PC-3 (cell line): Measurements from ENCODE around the gene KSR1. TPM values are rescaled to one million over a fixed set of nuclear protein-coding genes. Genes with fewer than 3 reads are reported as not detected.

ENCODE experiments used
- ATAC-seq: fragments of 200-7000 bp; cut with Tn5 transposase; 2 replicates; pipeline ENCODE4 v1.9.1; 2020; ENCODE audit warnings: mild to moderate bottlenecking, moderate library complexity
- BruUV-seq: library from RNA; stranded (reverse); fragments of 400-500 nt; replicated peaks from 2 replicates; lab custom pipeline; 2021; lab: Mats Ljungman, UMichigan
- CTCF ChIA-PET: fragments of 300-600 bp; sonication (Branson Sonifier 250); formaldehyde crosslinking; loops from one replicate; lab custom pipeline; 2022; ENCODE audit warnings: antibody characterized with exemption; lab: Charles Lee
- POLR2A ChIA-PET: fragments of 300-600 bp; sonication (Branson Sonifier 250); formaldehyde crosslinking; loops from one replicate; lab custom pipeline; 2022; ENCODE audit warnings: antibody characterized with exemption; ENCODE audit not compliant: unreplicated experiment; lab: Charles Lee
- DNase-seq: peaks from one replicate; pipeline ENCODE4 v3.0.0-alpha.2; 2015
- H2AFZ ChIP-seq: fragments of 300-600 bp; sonication (generic); 2 replicates; pipeline ENCODE4 v1.6.0; 2016; ENCODE audit warnings: antibody characterized with exemption, low read length
- H3F3A ChIP-seq: fragments of 300-600 bp; sonication (generic); one replicate; pipeline ENCODE4 v1.6.0; 2017; ENCODE audit warnings: antibody characterized with exemption, low read length, control low read depth, mild to moderate bottlenecking; ENCODE audit not compliant: unreplicated experiment
- H3K27ac ChIP-seq: fragments of 300-600 bp; sonication (generic); 2 replicates; pipeline ENCODE4 v1.5.1; 2016; ENCODE audit warnings: mild to moderate bottlenecking, low read length
- H3K27me3 ChIP-seq: fragments of 300-600 bp; sonication (generic); 2 replicates; pipeline ENCODE4 v1.6.1; 2016; ENCODE audit warnings: low read length, mixed read lengths
- H3K36me3 ChIP-seq: fragments of 300-600 bp; sonication (generic); 2 replicates; pipeline ENCODE4 v1.6.1; 2016; ENCODE audit warnings: low read depth, mixed run types, low read length, mixed read lengths
- H3K4me1 ChIP-seq: fragments of 300-600 bp; sonication (generic); 2 replicates; pipeline ENCODE4 v1.5.1; 2016; ENCODE audit warnings: low read length; ENCODE audit not compliant: insufficient read depth
- H3K4me2 ChIP-seq: fragments of 300-600 bp; sonication (generic); 2 replicates; pipeline ENCODE4 v1.6.0; 2016; ENCODE audit warnings: low read length
- H3K4me3 ChIP-seq: fragments of 300-600 bp; sonication (generic); 2 replicates; pipeline ENCODE4 v1.5.1; 2016; ENCODE audit warnings: mild to moderate bottlenecking, low read length, mixed read lengths
- H3K79me2 ChIP-seq: fragments of 300-600 bp; sonication (generic); 2 replicates; pipeline ENCODE4 v1.6.1; 2017; ENCODE audit warnings: low read length, mixed read lengths
- H3K9ac ChIP-seq: fragments of 300-600 bp; sonication (generic); 2 replicates; pipeline ENCODE4 v1.6.0; 2016; ENCODE audit warnings: mild to moderate bottlenecking, low read length
- H3K9me2 ChIP-seq: fragments of 300-600 bp; sonication (generic); replicated peaks from 2 replicates; pipeline ENCODE4 v1.6.1; 2016; ENCODE audit warnings: mixed run types, low read length, mixed read lengths
- H3K9me3 ChIP-seq: fragments of 300-600 bp; sonication (generic); 2 replicates; pipeline ENCODE4 v1.6.1; 2016; ENCODE audit warnings: low read length, mixed read lengths
- H4K20me1 ChIP-seq: fragments of 300-600 bp; sonication (generic); 2 replicates; pipeline ENCODE4 v1.6.1; 2016; ENCODE audit warnings: low read length, mixed read lengths
- EZH2 ChIP-seq: fragments of 300-600 bp; sonication (generic); IDR thresholded peaks from one replicate; pipeline ENCODE4 v1.6.1; 2017; ENCODE audit warnings: antibody characterized with exemption, mild to moderate bottlenecking, low read length; ENCODE audit not compliant: unreplicated experiment
- EZH2phosphoT487 ChIP-seq: fragments of 300-600 bp; sonication (generic); IDR thresholded peaks from 2 replicates; pipeline ENCODE4 v1.6.1; 2018; ENCODE audit warnings: mild to moderate bottlenecking, antibody characterized with exemption, low read length, borderline replicate concordance
- intact Hi-C: fragments of 100-400 bp; cut with micrococcal nuclease; formaldehyde crosslinking; loops from 2 replicates; pipeline ENCODE4 v1.9.0; 2023
- total RNA-seq: library from RNA; depleted of rRNA; stranded (reverse); fragments of >200 nt; gene quantifications from 2 replicates; pipeline ENCODE4 v1.2.3, GENCODE V29; 2014
- TF ChIP-seq, protein P1 (sequence below): fragments of 300-600 bp; sonication (generic); conservative IDR thresholded peaks from 2 replicates; pipeline ENCODE4 v1.5.1; 2017; ENCODE audit warnings: antibody characterized with exemption, low read depth, mild to moderate bottlenecking, low read length

KSR1 gene
- total RNA-seq, 1 experiment from 2014 or later: 1.0 TPM

DNA sequence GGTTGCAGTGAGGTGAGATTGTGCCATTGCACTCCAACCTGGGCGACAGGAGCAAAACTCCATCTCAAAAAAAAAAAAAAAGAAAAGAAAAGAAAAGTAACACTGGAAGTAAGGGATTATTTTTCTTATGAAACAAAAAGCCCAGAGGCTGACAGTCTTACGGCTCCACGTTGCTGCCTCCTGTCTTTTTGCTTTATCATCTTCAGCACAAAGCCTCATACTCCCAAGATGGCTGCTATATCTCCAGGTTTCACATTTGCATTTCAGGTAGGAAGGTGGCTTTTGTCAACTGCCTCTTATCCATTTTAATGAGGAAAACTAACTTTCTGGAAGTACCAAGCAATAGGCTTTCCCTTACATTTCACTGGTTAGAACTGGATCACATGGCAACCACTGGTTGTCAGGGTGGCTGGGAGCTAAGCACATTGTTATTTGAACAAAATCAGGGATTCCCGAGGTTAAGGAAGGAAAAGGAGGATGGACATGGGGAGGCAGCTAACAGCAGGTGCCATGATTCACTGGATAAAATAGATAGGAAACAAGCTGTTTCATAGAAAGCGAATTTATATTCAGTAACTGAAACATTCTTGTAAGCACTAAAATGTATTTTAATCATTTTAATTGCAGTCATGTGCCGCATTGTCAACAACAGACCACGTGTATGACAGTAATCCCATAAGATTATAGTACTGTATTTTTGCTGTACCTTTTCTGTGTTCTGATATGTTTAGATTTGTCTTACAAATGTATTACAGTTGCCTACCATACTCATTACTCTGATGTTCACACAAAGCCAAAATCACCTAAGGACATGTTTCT is 58.6 kb downstream of the KSR1 start:
- no peak overlapping the region for H3K4me2 ChIP-seq
- no peaks in the 10 kb centered on the region for H3F3A ChIP-seq
- no peak for ATAC-seq
- H2AFZ ChIP-seq: no peak overlapping the region
- no peaks in the 10 kb centered on the region for H4K20me1 ChIP-seq
- no peak for TF ChIP-seq EZH2phosphoT487
- no peak for TF ChIP-seq EZH2
- TF ChIP-seq, protein P1, sequence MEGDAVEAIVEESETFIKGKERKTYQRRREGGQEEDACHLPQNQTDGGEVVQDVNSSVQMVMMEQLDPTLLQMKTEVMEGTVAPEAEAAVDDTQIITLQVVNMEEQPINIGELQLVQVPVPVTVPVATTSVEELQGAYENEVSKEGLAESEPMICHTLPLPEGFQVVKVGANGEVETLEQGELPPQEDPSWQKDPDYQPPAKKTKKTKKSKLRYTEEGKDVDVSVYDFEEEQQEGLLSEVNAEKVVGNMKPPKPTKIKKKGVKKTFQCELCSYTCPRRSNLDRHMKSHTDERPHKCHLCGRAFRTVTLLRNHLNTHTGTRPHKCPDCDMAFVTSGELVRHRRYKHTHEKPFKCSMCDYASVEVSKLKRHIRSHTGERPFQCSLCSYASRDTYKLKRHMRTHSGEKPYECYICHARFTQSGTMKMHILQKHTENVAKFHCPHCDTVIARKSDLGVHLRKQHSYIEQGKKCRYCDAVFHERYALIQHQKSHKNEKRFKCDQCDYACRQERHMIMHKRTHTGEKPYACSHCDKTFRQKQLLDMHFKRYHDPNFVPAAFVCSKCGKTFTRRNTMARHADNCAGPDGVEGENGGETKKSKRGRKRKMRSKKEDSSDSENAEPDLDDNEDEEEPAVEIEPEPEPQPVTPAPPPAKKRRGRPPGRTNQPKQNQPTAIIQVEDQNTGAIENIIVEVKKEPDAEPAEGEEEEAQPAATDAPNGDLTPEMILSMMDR: no peak
- H3K36me3 ChIP-seq: no peaks in the 10 kb centered on the region
- no peak for DNase-seq
- ChIA-PET CTCF (no interaction called here), POLR2A (no interaction called here)
- no peak overlapping the region for H3K4me3 ChIP-seq
- no peaks in the 10 kb centered on the region for H3K9me3 ChIP-seq
- no peaks in the 10 kb centered on the region for H3K27me3 ChIP-seq
- no TSS peak for BruUV-seq
- H3K9ac ChIP-seq: no peak overlapping the region
- H3K4me1 ChIP-seq: no peaks in the 10 kb centered on the region
- H3K27ac ChIP-seq: no peak overlapping the region
- no peaks in the 10 kb centered on the region for H3K79me2 ChIP-seq
- no peaks in the 10 kb centered on the region for H3K9me2 ChIP-seq
- intact Hi-C loops: no loop called here

DNA sequence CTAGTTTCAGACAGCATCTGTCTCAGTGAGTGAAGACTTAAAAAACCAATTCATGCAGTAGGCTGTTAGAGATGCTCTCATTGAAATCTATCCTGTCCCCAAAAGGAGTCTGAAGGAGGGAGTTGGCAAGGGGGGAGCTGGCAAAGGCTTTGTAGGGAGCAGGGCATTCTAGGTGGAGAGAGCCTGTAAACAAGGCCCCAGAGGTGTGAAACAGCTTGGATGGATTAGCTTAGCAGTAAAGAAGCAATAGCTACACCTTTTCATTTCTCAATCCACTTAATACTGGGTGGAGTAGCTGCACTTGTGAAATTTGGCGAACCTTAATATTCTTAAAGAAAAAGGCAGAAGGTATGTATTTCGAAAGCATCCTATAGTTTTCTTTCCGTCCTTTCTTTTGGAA is 61.8 kb downstream of the KSR1 start:
- no peaks in the 10 kb centered on the region for H3K79me2 ChIP-seq
- no peak overlapping the region for H3K27ac ChIP-seq
- TF ChIP-seq EZH2: no peak
- no TSS peak for BruUV-seq
- H3K4me3 ChIP-seq: no peak overlapping the region
- H2AFZ ChIP-seq: no peak overlapping the region
- no peaks in the 10 kb centered on the region for H3K36me3 ChIP-seq
- H3K27me3 ChIP-seq: no peaks in the 10 kb centered on the region
- DNase-seq (no peak), ATAC-seq (no peak)
- H4K20me1 ChIP-seq: no peaks in the 10 kb centered on the region
- H3K4me2 ChIP-seq: no peak overlapping the region
- H3K4me1 ChIP-seq: no peaks in the 10 kb centered on the region
- CTCF ChIA-PET: no interaction called here
- no peaks in the 10 kb centered on the region for H3K9me3 ChIP-seq
- no peaks in the 10 kb centered on the region for H3K9me2 ChIP-seq
- intact Hi-C loops: no loop called here
- POLR2A ChIA-PET: no interaction called here
- H3K9ac ChIP-seq: no peak overlapping the region
- H3F3A ChIP-seq: no peaks in the 10 kb centered on the region

DNA sequence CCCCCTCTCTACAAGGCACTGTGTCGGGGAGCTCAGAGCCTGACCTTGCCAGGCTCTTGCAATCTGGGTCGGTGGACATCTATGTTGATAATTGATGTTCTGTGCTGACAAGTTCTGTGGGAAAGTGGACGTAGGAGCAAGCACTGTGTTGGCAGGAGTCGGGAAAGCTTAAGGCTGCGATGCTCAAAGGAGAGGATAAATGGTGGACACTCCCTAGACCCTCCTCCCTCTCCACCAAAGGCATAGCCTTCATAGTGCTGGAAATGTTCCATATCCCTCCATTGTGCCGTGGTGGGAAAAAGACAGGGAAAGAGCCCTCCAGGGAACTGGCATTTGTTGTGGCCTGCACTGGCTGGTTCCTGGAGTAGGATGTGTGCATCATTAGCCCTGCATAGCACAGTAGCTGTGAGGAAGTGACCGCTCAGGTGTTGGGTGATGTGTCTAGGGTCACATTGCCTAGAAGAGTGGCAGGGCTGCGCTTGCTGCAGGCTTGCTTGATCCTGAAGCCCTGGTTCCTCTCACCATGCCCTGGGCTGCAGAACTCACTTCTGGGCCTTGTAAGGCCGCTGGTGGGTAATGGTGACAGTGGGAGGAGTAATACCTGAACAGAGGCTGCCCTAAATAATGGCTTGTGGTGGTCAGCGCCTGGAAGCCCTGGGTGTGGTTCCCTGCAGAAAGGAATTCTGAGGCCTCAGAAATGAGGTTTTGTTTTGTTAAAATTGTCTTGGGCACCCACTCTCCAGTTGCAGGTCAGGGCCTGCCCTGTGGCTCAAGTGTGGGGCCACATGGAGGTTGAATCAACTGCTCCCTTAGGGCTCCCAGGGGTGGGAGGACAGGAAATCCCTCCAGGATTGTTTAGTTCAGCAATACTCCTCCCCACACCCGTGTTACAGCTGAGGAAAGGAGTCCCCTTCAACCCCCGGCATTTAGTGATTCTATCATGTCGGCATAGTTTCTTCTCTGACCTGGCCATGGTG is 62.6 kb downstream of the KSR1 start:
- TF ChIP-seq EZH2: no peak
- TF ChIP-seq, protein P1: no peak
- TF ChIP-seq EZH2phosphoT487: no peak
- no peak for DNase-seq
- no peak for ATAC-seq
- no peaks in the 10 kb centered on the region for H3K79me2 ChIP-seq
- no peaks in the 10 kb centered on the region for H3K9me3 ChIP-seq
- ChIA-PET POLR2A (no interaction called here), CTCF (no interaction called here)
- no peak overlapping the region for H2AFZ ChIP-seq
- no peaks in the 10 kb centered on the region for H3F3A ChIP-seq
- H3K4me2 ChIP-seq: no peak overlapping the region
- no peak overlapping the region for H3K4me3 ChIP-seq
- H3K9ac ChIP-seq: no peak overlapping the region
- no peaks in the 10 kb centered on the region for H3K27me3 ChIP-seq
- BruUV-seq: no TSS peak
- H3K9me2 ChIP-seq: no peaks in the 10 kb centered on the region
- H3K4me1 ChIP-seq: peaks cover under 1% of the 10 kb centered on the region; the same call in 1 of the 2 replicates
- no peaks in the 10 kb centered on the region for H3K36me3 ChIP-seq
- intact Hi-C loops: no loop called here
- no peaks in the 10 kb centered on the region for H4K20me1 ChIP-seq
- H3K27ac ChIP-seq: no peak overlapping the region
